ENCODE results near the gene SPOCK1.
"Not testable (repeated sequence)": the region's sequence is repeated elsewhere in the genome, so short reads cannot be mapped to it uniquely, and the experiment has no call there.

SPOCK1 gene

GRCh38 chr5:137254119-137255090 is 244.7 kb downstream of the SPOCK1 start:
- DNase-seq = no peak

- no peak for DNase-seq
Observed at GRCh38 chr5:137252512-137252911, 246.6 kb downstream of the SPOCK1 start.

DNA sequence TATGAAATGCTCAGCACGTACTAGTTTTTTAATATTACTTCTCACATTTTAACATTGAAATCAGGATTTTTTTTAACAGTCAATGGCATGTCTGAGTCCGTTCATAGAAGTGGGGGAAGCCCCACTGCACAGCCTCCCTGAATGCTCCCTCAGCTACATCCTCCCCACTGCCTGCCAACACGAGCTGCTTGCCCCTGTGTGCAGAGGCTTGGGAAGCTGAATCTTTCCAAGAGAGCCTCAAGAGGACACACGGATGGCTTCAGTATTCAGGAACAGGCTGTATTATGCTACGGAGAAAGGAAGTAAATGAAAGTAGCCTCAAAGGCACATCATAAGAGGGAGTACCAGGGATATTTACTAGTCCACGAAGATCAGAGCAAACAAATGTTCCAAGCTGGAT is 248.7 kb downstream of the SPOCK1 start:
- DNase-seq = no peak

GRCh38 chr5:137248527-137248926 is 250.6 kb downstream of the SPOCK1 start:
- no peak for DNase-seq

DNA sequence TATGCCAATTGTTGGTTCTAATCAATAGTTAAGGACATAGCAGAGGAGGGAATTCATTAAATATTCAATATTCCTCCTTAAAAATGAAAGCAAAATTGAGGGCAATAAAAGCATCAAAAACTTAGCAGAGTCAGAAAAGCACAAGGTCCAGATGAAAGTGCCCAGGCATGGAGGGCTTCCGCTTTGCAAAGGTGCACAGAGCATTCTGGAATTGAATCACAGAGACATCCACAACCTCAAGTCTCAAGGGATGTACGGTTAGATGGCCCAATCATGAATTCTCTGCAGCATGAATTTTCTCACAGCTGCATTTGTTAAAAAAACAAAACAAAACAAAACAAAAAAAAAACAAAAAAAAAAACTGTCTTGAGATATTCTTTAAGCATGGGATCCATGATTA is 253.7 kb downstream of the SPOCK1 start:
- DNase-seq = no peak

DNA sequence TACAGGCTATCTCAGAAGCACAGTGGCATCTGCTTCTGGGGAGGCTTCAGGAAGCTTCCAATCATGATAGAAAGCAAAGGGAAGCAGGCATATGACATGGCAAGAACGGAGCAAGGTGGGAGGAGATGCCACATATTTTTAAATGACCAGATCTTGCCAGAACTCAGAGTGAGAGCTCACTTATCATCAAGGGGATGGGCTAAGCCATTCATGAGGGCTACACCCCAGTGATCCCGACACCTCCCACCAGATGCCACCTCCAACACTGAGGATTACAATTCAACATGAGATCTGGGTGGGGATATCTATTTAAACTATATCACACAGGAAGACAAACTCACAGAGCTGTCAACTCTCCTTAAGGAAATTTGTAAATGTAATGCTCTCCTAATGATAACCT is 258.8 kb downstream of the SPOCK1 start:
- DNase-seq = no peak

- no peak for DNase-seq
Observed at GRCh38 chr5:137236849-137237507, 262.1 kb downstream of the SPOCK1 start.

DNA sequence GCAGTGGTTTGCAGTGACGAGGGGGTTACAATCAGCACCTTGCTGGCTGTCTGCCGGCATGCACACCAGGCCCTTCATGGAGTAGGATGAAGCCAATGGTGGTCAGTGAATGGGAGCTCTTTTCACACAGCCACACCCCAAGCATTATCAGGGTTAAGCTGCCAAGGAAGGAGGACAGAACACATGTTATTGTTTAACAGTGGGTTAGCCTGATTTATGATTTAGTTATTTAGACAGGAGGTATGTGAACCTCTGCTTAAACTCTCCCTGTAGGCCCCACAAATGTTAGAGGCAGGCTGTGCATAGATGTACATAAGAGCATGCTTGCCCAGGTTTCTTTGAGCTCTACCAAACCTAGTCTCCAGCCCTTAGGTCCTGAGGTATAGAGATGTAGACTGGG is 262.9 kb downstream of the SPOCK1 start:
- no peak for DNase-seq

- no peak for DNase-seq
Observed at GRCh38 chr5:137234973-137235943, 263.9 kb downstream of the SPOCK1 start.

DNA sequence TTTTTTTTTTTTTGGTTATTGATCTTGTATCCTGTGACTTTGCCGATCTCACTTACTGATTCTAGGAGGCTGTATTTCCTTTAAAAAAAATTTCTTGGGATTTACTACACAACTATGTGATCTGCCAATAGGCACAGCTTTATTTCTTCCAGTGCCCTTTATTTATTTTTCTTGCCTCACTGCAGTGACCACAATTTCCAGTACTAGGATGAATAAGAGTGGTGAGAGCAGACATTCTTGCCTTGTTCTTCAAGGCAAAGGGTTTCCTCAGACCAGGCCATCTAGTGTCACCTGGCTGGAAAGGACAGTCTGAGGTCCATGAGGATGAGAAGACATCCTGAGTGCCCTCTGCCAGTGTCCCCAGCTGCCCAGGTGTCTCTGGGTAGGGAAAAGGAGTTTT is 265.4 kb downstream of the SPOCK1 start:
- no peak for DNase-seq

- DNase-seq = not testable (repeated sequence)
Observed at GRCh38 chr5:137233304-137233703, 265.8 kb downstream of the SPOCK1 start.

DNA sequence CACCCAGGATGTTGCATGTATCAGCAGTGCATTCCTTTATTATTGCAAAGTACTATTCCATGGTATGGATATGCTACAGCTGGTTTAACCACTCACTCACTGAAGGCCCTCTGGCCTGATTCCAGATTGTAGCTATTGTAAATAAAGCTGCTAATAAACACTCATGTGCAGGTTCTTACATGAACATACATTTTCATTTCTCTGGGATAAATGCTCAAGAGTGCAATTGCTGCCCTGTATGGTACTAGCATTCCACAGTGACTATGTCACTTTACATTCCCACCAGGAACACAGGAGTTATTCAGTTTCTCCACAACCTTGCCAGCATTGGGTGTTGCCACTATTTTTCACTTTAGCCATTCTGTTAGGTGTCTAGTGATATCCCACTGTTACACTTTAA is 267.6 kb downstream of the SPOCK1 start:
- no peak for DNase-seq

DNA sequence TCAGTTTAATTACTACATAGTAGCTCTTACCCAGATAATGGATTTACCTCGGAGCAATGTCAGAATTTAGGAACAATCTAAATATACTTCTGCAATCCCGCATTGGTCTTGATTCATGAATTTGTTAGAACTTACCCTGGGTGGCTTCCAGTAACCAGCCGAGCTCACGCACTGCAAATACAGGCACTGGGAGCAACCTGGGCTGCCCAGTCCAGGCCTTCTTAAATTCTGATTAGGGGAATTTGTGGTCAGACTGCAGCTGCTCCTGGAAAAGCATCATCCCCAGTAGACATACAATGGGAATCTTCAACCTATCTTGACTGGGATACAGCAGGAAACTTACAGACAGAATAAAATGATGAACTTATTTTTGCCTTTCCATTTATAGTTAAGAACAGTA is 270.3 kb downstream of the SPOCK1 start:
- DNase-seq = no peak

- no peak for DNase-seq
Observed at GRCh38 chr5:137226081-137226480, 273.0 kb downstream of the SPOCK1 start.

- DNase-seq = no peak
Observed at GRCh38 chr5:137223324-137224295, 275.5 kb downstream of the SPOCK1 start.

DNA sequence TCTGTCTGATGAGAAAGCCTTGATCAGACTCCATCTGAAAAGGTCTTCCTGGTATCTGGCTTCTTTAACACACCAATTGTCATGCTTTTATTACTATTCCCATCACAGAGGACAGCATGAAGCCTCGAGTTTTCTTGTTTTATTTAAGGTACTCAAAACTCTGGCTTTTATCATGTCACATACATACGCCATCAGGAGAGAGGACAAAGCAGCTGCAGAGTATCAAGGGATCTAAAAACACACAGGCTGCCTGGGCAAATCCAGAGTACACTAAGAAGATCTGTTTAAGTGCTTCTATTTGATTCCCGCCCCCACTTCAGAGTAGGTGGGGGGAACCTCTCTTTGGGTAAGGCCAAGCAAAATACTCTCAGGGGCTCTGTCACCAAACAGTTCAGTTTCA is 277.2 kb downstream of the SPOCK1 start:
- no peak for DNase-seq

- DNase-seq = no peak
Observed at GRCh38 chr5:137220523-137220927, 278.6 kb downstream of the SPOCK1 start.

GRCh38 chr5:137218896-137219295 is 280.2 kb downstream of the SPOCK1 start:
- no peak for DNase-seq

- no peak for DNase-seq
Observed at GRCh38 chr5:137218471-137218870, 280.7 kb downstream of the SPOCK1 start.

GRCh38 chr5:137217599-137218200 is 281.4 kb downstream of the SPOCK1 start:
- no peak for DNase-seq

DNA sequence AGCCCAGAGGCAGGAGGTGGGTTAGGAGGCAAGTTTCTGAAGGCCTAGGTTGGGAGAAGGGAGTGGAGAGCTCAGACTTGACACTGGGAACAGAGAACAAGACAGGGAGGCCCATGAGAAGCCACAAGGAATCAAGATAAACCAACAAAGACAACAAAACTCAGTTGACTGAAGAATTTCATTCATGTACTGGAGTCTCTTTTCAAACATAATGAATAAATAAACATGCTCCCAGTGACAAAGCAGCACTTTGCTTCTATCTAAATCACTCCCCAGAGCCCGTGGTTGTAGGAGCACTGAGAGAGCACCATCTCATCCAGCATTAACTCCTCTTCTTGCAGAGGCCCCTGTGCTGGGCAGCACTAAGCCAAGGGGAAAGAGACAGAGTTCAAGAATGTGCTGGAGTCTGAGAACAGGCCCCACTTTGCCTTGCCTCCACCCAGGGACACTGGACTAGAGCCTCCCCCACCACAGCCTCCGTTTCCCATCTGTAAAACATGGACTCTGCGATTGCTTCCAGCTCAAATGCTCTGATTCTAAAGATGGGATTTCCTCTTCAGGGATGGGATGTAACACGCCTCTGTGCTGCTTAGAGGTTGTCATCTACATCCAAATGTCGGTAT is 282.0 kb downstream of the SPOCK1 start:
- no peak for DNase-seq
